HG03432 (cell line): ENCODE measurements around the gene NLGN3.

ENCODE experiments used
- ATAC-seq: cut with Tn5 transposase; IDR thresholded peaks from one replicate; pipeline ENCODE4 v1.9.1; 2021; ENCODE audit warnings: mild to moderate bottlenecking, moderate library complexity; ENCODE audit not compliant: unreplicated experiment

NLGN3 gene

GRCh38 chrX:71118032-71118984, 26.3 kb upstream of the NLGN3 start, which contains the start of gene MED12:
TSS of gene MED12 (plus strand) at chrX:71118596. CDS start at chrX:71118755, 159 bp downstream.
- ATAC-seq: peak; percentile 96

DNA sequence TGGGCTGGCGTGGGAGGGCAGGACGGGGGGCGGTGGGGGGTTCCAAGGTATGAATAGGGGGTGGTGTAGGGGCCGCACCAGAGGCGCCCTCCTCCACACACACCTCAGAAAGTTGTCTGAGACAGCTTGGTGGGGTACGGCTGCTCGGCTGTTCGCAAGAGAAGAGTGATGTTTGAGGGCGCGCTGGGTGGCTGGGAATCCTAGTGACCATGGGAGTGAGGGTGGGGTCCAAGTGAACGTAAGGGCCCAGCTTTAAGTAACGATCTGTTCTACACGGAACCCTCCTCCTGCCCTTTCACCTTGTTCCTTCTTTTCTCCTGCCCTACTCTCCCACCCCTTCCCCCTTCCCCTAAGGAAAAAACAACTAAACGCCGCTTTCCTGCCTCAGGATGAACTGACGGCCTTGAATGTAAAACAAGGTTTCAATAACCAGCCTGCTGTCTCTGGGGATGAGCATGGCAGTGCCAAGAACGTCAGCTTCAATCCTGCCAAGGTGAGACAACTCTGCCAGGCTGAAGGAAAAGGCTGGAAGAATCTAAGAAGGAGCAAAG, 25.6 kb upstream of the NLGN3 start:
- ATAC-seq: no peak

GRCh38 chrX:71128166-71128833, 16.3 kb upstream of the NLGN3 start:
- ATAC-seq: no peak

DNA sequence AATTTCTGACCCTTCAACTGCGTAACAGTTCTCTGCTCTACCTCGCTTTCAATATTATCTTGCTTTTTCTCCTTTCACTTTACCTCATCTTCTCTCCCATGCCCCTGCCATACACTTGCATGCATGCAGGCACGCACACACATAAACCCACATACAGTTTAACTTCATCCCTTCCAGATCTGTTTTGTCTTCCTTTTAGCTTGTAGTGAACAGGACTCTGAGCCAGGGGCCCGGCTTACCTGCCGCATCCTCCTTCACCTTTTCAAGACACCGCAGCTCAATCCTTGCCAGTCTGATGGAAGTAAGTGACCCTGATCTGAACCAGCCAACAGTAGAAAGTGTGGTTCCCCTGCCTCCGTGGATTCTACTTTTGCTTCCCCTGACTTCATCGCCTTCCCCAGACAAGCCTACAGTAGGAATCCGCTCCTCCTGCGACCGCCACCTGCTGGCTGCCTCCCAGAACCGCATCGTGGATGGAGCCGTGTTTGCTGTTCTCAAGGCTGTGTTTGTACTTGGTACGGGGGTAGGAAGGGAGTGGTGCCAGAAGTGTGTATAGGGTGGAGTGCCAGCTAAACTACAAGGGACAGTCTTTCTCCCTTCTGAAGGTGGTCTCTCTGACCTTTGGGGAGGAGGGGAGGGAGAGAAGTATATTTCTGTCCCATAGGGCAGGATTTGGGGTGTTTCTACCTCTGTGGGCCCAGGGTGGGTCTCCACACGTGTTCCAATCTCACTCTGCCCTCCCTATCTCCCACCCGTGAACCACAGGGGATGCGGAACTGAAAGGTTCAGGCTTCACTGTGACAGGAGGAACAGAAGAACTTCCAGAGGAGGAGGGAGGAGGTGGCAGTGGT, 15.5 kb upstream of the NLGN3 start:
- ATAC-seq: peak; percentile 82

GRCh38 chrX:71131510-71131909, 13.1 kb upstream of the NLGN3 start:
- ATAC-seq: no peak

- no peak for ATAC-seq
Measured at GRCh38 chrX:71140440-71140839, 4.2 kb upstream of the NLGN3 start.

DNA sequence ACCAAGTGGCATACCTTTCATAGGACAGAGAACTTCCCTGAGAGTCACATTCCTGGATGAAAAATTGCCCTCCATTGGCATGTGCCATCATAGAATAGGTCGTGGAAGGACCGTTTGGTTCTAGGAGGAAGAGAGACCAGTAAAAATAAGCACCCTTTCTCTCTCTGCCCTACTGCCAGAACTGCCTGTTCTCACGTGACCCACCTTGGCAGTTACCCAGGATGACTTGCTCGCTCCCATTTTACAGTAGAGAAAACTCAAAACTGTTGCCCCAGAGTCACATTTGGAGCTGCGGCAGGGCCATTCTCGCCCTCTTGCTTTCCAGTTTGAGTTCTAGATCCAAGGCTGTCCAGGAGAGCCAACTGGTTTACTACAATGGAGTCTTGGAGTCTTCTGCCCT, 1.1 kb upstream of the NLGN3 start:
- no peak for ATAC-seq

- no peak for ATAC-seq
Measured at GRCh38 chrX:71147496-71148277, 3.0 kb downstream of the NLGN3 start.

DNA sequence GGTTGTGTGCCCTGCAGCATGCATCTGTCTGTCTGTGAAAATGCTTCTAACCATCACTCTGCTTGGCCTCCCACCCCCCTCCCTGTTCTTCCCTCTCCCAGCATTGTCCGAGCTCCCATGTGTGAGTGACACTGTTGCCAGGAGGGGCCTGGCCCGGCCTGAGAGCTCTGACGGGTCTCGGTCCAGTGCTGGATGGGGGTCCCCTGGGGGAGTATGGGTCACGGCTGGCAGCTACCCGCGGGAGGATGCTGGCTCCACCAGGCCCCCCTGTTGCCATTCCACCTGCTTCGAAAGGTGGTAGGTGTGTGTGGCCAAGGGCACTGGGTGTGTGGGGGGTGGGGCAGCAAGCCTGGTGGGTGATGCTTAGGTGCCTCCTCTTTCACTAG, 3.6 kb downstream of the NLGN3 start:
- no peak for ATAC-seq

DNA sequence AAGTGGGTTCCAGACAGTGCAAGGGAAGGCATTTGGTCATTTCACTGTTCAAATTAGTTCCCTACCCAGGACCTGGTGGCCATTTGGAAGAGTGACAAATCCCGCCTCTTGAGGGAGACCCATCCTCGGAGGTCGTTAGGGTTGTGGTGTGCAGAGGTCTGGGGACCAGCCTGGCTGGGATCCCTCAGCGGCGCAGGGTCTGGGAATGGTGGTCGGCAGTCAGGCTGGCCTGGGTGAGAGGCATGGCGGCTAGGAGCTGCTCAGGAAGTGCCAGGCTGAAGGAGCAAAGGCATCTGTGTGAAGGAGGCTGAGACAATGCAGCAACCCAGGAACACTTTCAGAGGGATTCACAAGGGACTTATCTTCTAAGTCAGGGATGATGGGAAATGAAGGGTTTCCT, 6.7 kb downstream of the NLGN3 start:
- ATAC-seq: no peak

DNA sequence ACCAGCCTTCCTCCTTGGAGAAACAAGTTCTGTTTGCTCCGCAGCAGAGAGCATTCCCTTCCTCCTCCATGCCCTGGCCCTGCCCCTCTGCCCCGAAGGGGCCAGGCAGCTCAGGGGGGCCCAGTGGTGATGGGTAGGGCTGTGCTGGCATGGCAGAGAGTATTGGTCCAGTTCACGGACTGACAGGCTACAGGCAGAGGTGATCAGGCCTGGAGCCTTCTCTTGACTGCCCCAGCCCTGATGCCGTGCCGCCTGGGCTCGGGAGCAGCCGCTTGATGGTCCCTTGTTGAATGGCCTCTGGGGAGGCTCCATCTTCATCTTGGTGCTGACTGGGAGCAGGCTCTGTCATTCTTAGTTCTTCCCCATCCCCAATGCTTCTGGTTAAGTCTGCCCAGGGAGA, 9.6 kb downstream of the NLGN3 start:
- no peak for ATAC-seq

DNA sequence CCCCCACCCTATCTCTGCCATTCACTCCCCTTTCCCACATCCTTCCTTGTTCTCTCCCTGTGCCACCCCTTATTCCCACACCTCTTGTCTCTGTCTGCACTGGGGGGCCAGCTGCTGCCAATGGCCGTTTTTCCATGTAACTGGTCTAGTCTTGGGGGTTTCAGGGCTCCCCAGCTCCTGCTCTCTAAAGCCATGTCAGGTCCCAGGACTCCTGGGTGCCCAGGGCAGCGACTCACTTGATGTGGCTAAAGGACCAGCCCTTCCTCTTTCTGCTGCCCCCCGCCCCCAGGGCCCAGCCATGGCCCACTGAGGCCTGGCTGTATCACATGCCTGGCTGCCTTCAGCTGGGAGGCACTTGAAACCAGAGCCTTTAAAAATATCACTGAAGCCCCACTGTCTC, 10.0 kb downstream of the NLGN3 start:
- ATAC-seq: no peak

DNA sequence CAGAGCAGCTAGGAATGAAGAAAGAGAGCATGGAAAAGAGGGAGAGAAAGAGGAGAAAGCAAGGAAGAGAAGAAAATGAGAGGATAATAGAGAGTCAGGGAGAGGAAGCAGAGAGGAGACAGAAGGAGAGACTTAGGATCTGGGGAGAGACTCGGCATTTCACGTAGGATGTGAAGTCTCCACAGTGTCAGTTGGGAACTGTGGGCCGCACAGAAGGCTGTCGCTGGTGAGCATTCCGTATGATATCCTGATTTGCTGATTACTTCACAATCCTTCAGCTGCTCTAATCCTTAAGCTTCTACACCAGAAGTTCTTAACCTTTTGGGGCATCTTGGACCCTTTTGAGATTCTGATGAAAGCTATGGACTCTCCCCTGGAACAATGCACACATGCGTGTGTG, 14.0 kb downstream of the NLGN3 start:
- ATAC-seq: no peak

DNA sequence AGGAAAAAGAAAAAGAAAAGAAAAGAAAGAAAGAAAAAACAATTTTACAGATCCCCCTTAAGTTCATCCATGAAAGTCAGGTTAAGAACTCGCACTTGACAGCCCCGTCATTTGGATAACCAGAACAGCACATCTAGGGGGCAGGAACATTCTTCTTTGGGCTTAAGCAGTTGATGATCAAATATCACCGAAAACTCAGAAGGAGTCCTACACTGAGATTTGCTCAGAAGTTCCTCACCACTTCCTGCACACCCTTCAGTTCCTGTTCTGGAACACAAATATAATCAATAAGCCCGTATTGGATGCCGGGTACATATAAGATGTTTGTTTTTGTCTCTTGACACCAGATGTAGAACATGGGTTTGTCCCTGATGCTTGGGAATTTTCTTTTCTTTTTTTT, 14.7 kb downstream of the NLGN3 start:
- no peak for ATAC-seq

GRCh38 chrX:71160475-71160874, 15.8 kb downstream of the NLGN3 start:
- no peak for ATAC-seq

DNA sequence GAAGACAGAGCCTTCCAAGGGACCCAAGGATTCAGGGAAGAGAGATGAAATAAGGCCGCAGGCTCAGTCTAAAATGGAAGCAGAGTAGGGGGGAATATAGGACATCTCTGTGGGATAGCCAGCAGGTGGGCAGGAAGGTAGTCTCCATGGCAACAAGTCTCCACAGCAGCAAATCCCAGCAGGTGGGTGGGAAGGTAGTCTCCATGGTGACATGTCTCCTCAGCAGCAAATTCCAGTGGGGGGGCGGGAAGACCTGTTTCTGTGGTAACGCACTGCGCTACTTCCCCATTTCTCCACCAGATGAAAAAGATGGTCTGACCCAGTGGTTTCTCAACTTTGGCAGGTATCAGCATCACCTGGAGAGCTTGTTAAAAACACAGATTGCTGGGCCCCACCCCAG, 18.3 kb downstream of the NLGN3 start:
- ATAC-seq: no peak

DNA sequence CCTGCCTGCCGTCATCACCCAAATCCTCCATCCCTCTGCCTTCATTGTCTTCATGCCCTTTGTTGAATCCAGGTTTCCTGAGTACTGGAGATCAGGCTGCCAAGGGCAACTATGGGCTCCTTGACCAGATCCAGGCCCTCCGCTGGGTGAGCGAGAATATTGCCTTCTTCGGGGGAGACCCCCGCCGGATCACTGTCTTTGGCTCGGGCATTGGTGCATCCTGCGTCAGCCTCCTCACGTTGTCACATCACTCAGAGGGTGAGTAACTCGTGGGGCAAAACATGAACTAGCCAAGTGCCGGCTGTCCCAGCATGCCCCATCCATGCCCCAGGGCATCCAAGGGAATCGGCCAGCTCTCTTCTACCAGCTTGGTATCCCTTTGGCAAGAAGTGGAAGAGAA, 19.4 kb downstream of the NLGN3 start:
- ATAC-seq: no peak

- no peak for ATAC-seq
Measured at GRCh38 chrX:71166461-71166860, 21.8 kb downstream of the NLGN3 start.

DNA sequence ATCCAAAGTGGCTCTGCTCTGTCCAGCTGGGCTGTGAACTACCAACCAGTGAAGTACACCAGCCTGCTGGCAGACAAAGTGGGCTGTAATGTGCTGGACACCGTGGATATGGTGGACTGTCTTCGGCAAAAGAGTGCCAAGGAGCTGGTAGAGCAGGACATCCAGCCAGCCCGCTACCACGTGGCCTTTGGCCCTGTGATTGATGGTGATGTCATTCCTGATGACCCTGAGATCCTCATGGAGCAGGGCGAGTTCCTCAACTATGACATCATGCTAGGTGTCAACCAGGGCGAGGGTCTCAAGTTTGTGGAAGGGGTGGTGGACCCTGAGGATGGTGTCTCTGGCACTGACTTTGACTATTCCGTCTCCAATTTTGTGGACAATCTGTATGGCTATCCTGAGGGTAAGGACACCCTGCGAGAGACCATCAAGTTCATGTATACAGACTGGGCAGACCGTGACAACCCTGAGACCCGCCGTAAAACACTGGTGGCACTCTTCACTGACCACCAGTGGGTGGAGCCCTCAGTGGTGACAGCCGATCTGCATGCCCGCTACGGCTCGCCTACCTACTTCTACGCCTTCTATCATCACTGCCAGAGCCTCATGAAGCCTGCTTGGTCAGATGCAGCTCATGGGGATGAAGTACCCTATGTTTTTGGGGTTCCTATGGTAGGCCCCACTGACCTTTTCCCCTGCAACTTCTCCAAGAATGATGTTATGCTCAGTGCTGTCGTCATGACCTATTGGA, 22.6 kb downstream of the NLGN3 start:
- no peak for ATAC-seq
